VCaP (cell line): Measurements from ENCODE around the gene YARS2.
"Not testable (repeated sequence)": the region's sequence is repeated elsewhere in the genome, so short reads cannot be mapped to it uniquely, and the experiment has no call there.

Experiments used
- H3K27ac ChIP-seq: fragments of 450-650 bp; 2 replicates; pipeline ENCODE4 v1.5.1; 2017
- CTCF ChIP-seq: fragments of 450-650 bp; conservative IDR thresholded peaks from 2 replicates; pipeline ENCODE4 v1.5.1; 2017; ENCODE audit warnings: mild to moderate bottlenecking, moderate library complexity

YARS2 gene

GRCh38 chr12:32705783-32706182 is 49.9 kb downstream of the YARS2 start:
- no peak overlapping the region for H3K27ac ChIP-seq
- no peak for TF ChIP-seq CTCF

- no peak for TF ChIP-seq CTCF
- no peak overlapping the region for H3K27ac ChIP-seq
Observed at GRCh38 chr12:32702946-32703345, 52.8 kb downstream of the YARS2 start.

GRCh38 chr12:32702473-32702872 is 53.2 kb downstream of the YARS2 start:
- H3K27ac ChIP-seq, result no peak overlapping the region
- no peak for TF ChIP-seq CTCF

GRCh38 chr12:32699437-32699836 is 56.3 kb downstream of the YARS2 start:
- H3K27ac ChIP-seq, result not testable (repeated sequence)

- no peak for TF ChIP-seq CTCF
- no peak overlapping the region for H3K27ac ChIP-seq
Observed at GRCh38 chr12:32698285-32698684, 57.4 kb downstream of the YARS2 start.

GRCh38 chr12:32697445-32697844 is 58.3 kb downstream of the YARS2 start:
- H3K27ac ChIP-seq, result no peak overlapping the region
- no peak for TF ChIP-seq CTCF
